IMR-90 (cell line): ENCODE measurements around the gene PLA2G2A. TPM values are rescaled to one million over a fixed set of nuclear protein-coding genes. Genes with fewer than 3 reads are reported as not detected.
"Not testable (repeated sequence)": the region's sequence is repeated elsewhere in the genome, so short reads cannot be mapped to it uniquely, and the experiment has no call there.

Source experiments
- ATAC-seq: fragments of 200-7000 bp; cut with Tn5 transposase; 2 replicates; pipeline ENCODE4 v1.9.1; 2020; ENCODE audit warnings: low read depth, mild to moderate bottlenecking, moderate library complexity
- BruUV-seq: library from RNA; stranded (reverse); fragments of 400-500 nt; replicated peaks from 2 replicates; lab custom pipeline; 2021; lab: Mats Ljungman, UMichigan
- CTCF ChIA-PET: fragments of 300-600 bp; formaldehyde crosslinking; extraction: SDS; loops from one replicate; lab custom pipeline; 2021; ENCODE audit warnings: antibody characterized with exemption; lab: Yijun Ruan, JAX
- POLR2A ChIA-PET: fragments of 300-600 bp; sonication (Branson Sonifier 250); formaldehyde crosslinking; loops from one replicate; lab custom pipeline; 2022; ENCODE audit warnings: antibody characterized with exemption; ENCODE audit not compliant: unreplicated experiment; lab: Charles Lee
- DNase-seq: peaks from one replicate; pipeline ENCODE4 v3.0.0; 2013
- H2AFZ ChIP-seq: replicated peaks from 2 replicates; pipeline ENCODE3; 2013; ENCODE audit warnings: low read length, mild to moderate bottlenecking; ENCODE audit not compliant: poor library complexity
- H2AK5ac ChIP-seq: 2 replicates; pipeline ENCODE4 v1.6.1; 2013; ENCODE audit warnings: low read depth, low read length, inconsistent platforms
- H2AK9ac ChIP-seq: replicated peaks from 2 replicates; pipeline ENCODE3; 2013; ENCODE audit warnings: mild to moderate bottlenecking, low read depth, low read length, moderate library complexity; ENCODE audit not compliant: poor library complexity
- H2BK120ac ChIP-seq: 2 replicates; pipeline ENCODE4 v1.6.1; 2013; ENCODE audit warnings: low read depth, low read length, inconsistent platforms
- H2BK15ac ChIP-seq: 3 replicates; pipeline ENCODE4 v1.6.1; 2013; ENCODE audit warnings: low read depth, low read length, inconsistent platforms
- H2BK20ac ChIP-seq: 2 replicates; pipeline ENCODE4 v1.6.1; 2013; ENCODE audit warnings: low read depth, mild to moderate bottlenecking, inconsistent platforms, low read length, moderate library complexity
- H2BK5ac ChIP-seq: 2 replicates; pipeline ENCODE4 v1.6.1; 2013; ENCODE audit warnings: mild to moderate bottlenecking, low read depth, low read length, inconsistent platforms; ENCODE audit not compliant: poor library complexity, severe bottlenecking
- H3K14ac ChIP-seq: replicated peaks from 2 replicates; pipeline ENCODE4 v1.6.1; 2013; ENCODE audit warnings: low read depth, low read length, inconsistent platforms
- H3K18ac ChIP-seq: 2 replicates; pipeline ENCODE4 v1.6.1; 2013; ENCODE audit warnings: low read depth, low read length, control low read depth
- H3K23ac ChIP-seq: 2 replicates; pipeline ENCODE4 v1.6.1; 2013; ENCODE audit warnings: low read depth, low read length, inconsistent platforms
- H3K27ac ChIP-seq: 2 replicates; pipeline ENCODE4 v1.5.1; 2013; ENCODE audit warnings: mild to moderate bottlenecking, control low read depth, low read length; ENCODE audit not compliant: insufficient read depth
- H3K27me3 ChIP-seq: 2 replicates; pipeline ENCODE4 v1.6.1; 2013; ENCODE audit warnings: low read length; ENCODE audit not compliant: control insufficient read depth, insufficient read depth
- H3K36me3 ChIP-seq: 2 replicates; pipeline ENCODE4 v1.6.1; 2013; ENCODE audit warnings: low read length, mixed read lengths; ENCODE audit not compliant: control insufficient read depth, insufficient read depth
- H3K4ac ChIP-seq: 2 replicates; pipeline ENCODE4 v1.6.1; 2013; ENCODE audit warnings: low read depth, low read length, inconsistent platforms
- H3K4me1 ChIP-seq: 2 replicates; pipeline ENCODE4 v1.6.1; 2013; ENCODE audit warnings: low read length, mixed read lengths; ENCODE audit not compliant: control insufficient read depth, insufficient read depth
- H3K4me2 ChIP-seq: 2 replicates; pipeline ENCODE4 v1.6.1; 2013; ENCODE audit warnings: low read depth, mild to moderate bottlenecking, control low read depth, low read length, moderate library complexity
- H3K4me3 ChIP-seq: 2 replicates; pipeline ENCODE4 v1.5.1; 2013; ENCODE audit warnings: low read depth, mild to moderate bottlenecking, control low read depth, low read length, moderate library complexity; ENCODE audit not compliant: insufficient read depth
- H3K56ac ChIP-seq: 2 replicates; pipeline ENCODE4 v1.6.1; 2013; ENCODE audit warnings: low read length, inconsistent platforms; ENCODE audit not compliant: insufficient read depth; ENCODE audit errors: extremely low read depth
- H3K79me1 ChIP-seq, 2 experiments: 2 replicates each; pipeline ENCODE4 v1.6.1; 2013; ENCODE audit warnings: low read length in 2 of 2, inconsistent platforms in 1 of 2, low read depth in 1 of 2
- H3K9ac ChIP-seq: 2 replicates; pipeline ENCODE4 v1.6.1; 2013; ENCODE audit warnings: low read depth, low read length, control low read depth
- H3K9me1 ChIP-seq: 2 replicates; pipeline ENCODE4 v1.6.1; 2013; ENCODE audit warnings: low read length, inconsistent platforms; ENCODE audit not compliant: insufficient read depth
- H3K9me3 ChIP-seq: 2 replicates; pipeline ENCODE4 v1.6.1; 2013; ENCODE audit warnings: low read length; ENCODE audit not compliant: control insufficient read depth, insufficient read depth
- H4K20me1 ChIP-seq: 2 replicates; pipeline ENCODE4 v1.6.1; 2013; ENCODE audit warnings: low read length, inconsistent platforms; ENCODE audit not compliant: insufficient read depth
- H4K5ac ChIP-seq: 2 replicates; pipeline ENCODE4 v1.6.1; 2013; ENCODE audit warnings: mild to moderate bottlenecking, low read depth, low read length, control low read depth
- H4K8ac ChIP-seq, 2 experiments: 2 replicates each; pipeline ENCODE4 v1.6.1; 2013; ENCODE audit warnings: low read depth in 2 of 2, low read length in 2 of 2, control low read depth in 1 of 2, inconsistent platforms in 1 of 2
- H4K91ac ChIP-seq: 2 replicates; pipeline ENCODE4 v1.6.1; 2013; ENCODE audit warnings: low read depth, low read length, inconsistent platforms; ENCODE audit not compliant: insufficient read depth
- WGBS, 2 experiments: methylation state at CpG; one replicate each; pipeline versions ENCODE4 v1.1.5 to v1.1.7; 2013; ENCODE audit warnings: missing lambda C conversion rate in 2 of 2; ENCODE audit not compliant: insufficient read length in 1 of 2; ENCODE audit errors: extremely low coverage in 2 of 2; 5-methylcytosine and 5-hydroxymethylcytosine counted together
- dilution Hi-C: fragments of 300-500 bp; cut with HindIII; formaldehyde crosslinking; loops from one replicate; pipeline ENCODE4 v1.14.3; 2018; ENCODE audit warnings: low sequenced_read_pairs; ENCODE audit not compliant: unreplicated experiment
- in situ Hi-C: fragments of 300-500 bp; cut with MboI; formaldehyde crosslinking; loops from 3 replicates; pipeline ENCODE4 v1.14.3; 2019; ENCODE audit warnings: low sequenced_read_pairs, inconsistent platforms, mixed read lengths
- intact Hi-C: fragments of 100-400 bp; cut with micrococcal nuclease; formaldehyde crosslinking; loops from 2 replicates; pipeline ENCODE4 v1.10.0; 2022
- polyA plus RNA-seq, 3 experiments: library from polyadenylated mRNA; depleted of rRNA; stranded (reverse); fragments of >200 nt; gene quantifications; 2 replicates each; pipeline ENCODE4 v1.2.3, GENCODE V29; 2012; ENCODE audit warnings: low replicate concordance in 1 of 3
- total RNA-seq: library from RNA; depleted of rRNA; stranded (reverse); fragments of >200 nt; gene quantifications from 2 replicates; pipeline ENCODE4 v1.2.3, GENCODE V29; 2012

Gene PLA2G2A
- total and polyA plus RNA-seq, 2 of the 4 experiments (the other 2 are of a cell fraction), result not detected

- H3K9me3 ChIP-seq, H3K36me3 ChIP-seq, H4K8ac ChIP-seq, H2AFZ ChIP-seq, H3K79me1 ChIP-seq, in situ Hi-C loops, H3K56ac ChIP-seq, H2AK9ac ChIP-seq, H3K9me1 ChIP-seq, ATAC-seq, intact Hi-C loops, H2BK15ac ChIP-seq, H4K91ac ChIP-seq, H3K14ac ChIP-seq, H2AK5ac ChIP-seq, H3K9ac ChIP-seq, H3K27me3 ChIP-seq, POLR2A ChIA-PET, H3K18ac ChIP-seq, DNase-seq, H3K4me1 ChIP-seq, H2BK120ac ChIP-seq, H4K20me1 ChIP-seq, dilution Hi-C loops, BruUV-seq, H3K4me2 ChIP-seq, H3K23ac ChIP-seq, H2BK20ac ChIP-seq, H4K5ac ChIP-seq, H2BK5ac ChIP-seq, H3K27ac ChIP-seq, H3K4me3 ChIP-seq, H3K4ac ChIP-seq: not testable (repeated sequence)
- no CpG with 5 or more reads among the region's 3 CpGs for WGBS, 2 experiments
- CTCF ChIA-PET, result interaction anchor here (0.6 kb wide), 1 partner anchor 214 kb away, joined by 4 read pairs; no protein-coding TSS in a partner anchor
Observed at GRCh38 chr1:19998823-19999222, 19.4 kb upstream of the PLA2G2A start.
